Psoas muscle (tissue), 8 donors: Measurements from ENCODE around the gene FAM107B. TPM values are rescaled to one million over a fixed set of nuclear protein-coding genes. Genes with fewer than 3 reads are reported as not detected.

ENCODE experiments used
- ATAC-seq, 4 donors: fragments of 200-7000 bp; cut with Tn5 transposase; one replicate each; pipeline ENCODE4 v1.9.1; 2020; ENCODE audit warnings: moderate library complexity in 3 of 4, mild to moderate bottlenecking in 2 of 4
- DNase-seq, 2 donors: peaks; one replicate each; pipeline ENCODE4 v3.0.0-alpha.2; 2020
- H3K27ac ChIP-seq: fragments of 200-600 bp; one replicate; pipeline ENCODE4 v1.8.0; 2022
- H3K27me3 ChIP-seq, 3 donors: fragments of 200-600 bp in 1 of 3; one replicate each; pipeline versions ENCODE4 v1.6.1 to v1.8.0; 2013 to 2022; ENCODE audit warnings: low read length in 2 of 3, mild to moderate bottlenecking in 2 of 3, moderate library complexity in 1 of 3; ENCODE audit not compliant: insufficient read depth in 3 of 3
- H3K36me3 ChIP-seq, 2 donors: fragments of 200-600 bp in 1 of 2; one replicate each; pipeline versions ENCODE4 v1.6.1 to v1.8.0; 2013 to 2022; ENCODE audit warnings: low read depth in 1 of 2, mild to moderate bottlenecking in 1 of 2, moderate library complexity in 1 of 2; ENCODE audit not compliant: insufficient read depth in 1 of 2
- H3K4me1 ChIP-seq: fragments of 200-600 bp; one replicate; pipeline ENCODE4 v1.8.0; 2022
- H3K4me3 ChIP-seq: fragments of 200-600 bp; one replicate; pipeline ENCODE4 v1.8.0; 2022; ENCODE audit warnings: mild to moderate bottlenecking
- H3K9me3 ChIP-seq: fragments of 200-600 bp; one replicate; pipeline ENCODE4 v1.8.0; 2022
- CTCF ChIP-seq: fragments of 200-600 bp; IDR thresholded peaks from one replicate; pipeline ENCODE4 v1.8.0; 2022; ENCODE audit warnings: antibody characterized with exemption
- WGBS, 3 donors: extraction: QIAGEN DNeasy Blood & Tissue Kit; methylation state at CpG; one replicate each; pipeline versions ENCODE4 v1.1.6 to v1.1.7; 2013; 5-methylcytosine and 5-hydroxymethylcytosine counted together
- intact Hi-C, 2 donors: fragments of 100-400 bp; cut with DNase I; formaldehyde crosslinking; loops; one replicate each; pipeline versions ENCODE4 v1.11.0 to v1.14.2; 2022
- polyA plus RNA-seq, 3 donors: library from polyadenylated mRNA; stranded (reverse); fragments of 200-250 nt; gene quantifications; one replicate each; pipeline ENCODE4 v1.2.3, GENCODE V29; 2013
- total RNA-seq, 4 donors: library from RNA; stranded (reverse); fragmentation: NEBNext Ultra II Directional in 2 of 4; extraction: Animal tissue kit (Norgen Biotek cat#: 25700) in 2 of 4; gene quantifications; one replicate each; pipeline versions ENCODE4 v1.2.1 to v1.2.4, GENCODE V29; 2021 to 2023
- donor health status: healthy with polysubstance abuse.
- donor health status: DM: no; HTN: no; CAD: no; lungs with moderate emphysema.
- donor health status: Bipolar disorder and iron deficiency.
- donor health status: healthy.
- donor health status: DM: yes; HTN: yes; CAD: no.
- donor health status: DM: no; HTN: no; CAD: no.
- donor health status: DM: no; HTN: no; CAD: no.
- donor health status: DM: yes; HTN: yes; CAD: no.

FAM107B gene
- total and polyA plus RNA-seq, 7 donors, result 1.0 to 3.1 (median 1.8) TPM

- Histone ChIP-seq H3K27me3 (no peaks in the 10 kb centered on the region), H3K4me1 (no peaks in the 10 kb centered on the region), H3K9me3 (no peaks in the 10 kb centered on the region), H3K27ac (no peak overlapping the region), H3K4me3 (no peak overlapping the region), H3K36me3 (no peaks in the 10 kb centered on the region)
- intact Hi-C loops, result no loop called here
- no peak for TF ChIP-seq CTCF
- ATAC-seq (no peak), DNase-seq (no peak)
- 20 to 39% (median 37%) methylated on average over 4 to 7 of the region's 7 CpGs for WGBS, 3 donors
These were observed 149.5 kb downstream of the FAM107B start for GRCh38 chr10:14625192-14625631.

- Histone ChIP-seq H3K4me1 (no peaks in the 10 kb centered on the region), H3K27ac (no peak overlapping the region), H3K36me3 (no peaks in the 10 kb centered on the region), H3K4me3 (no peak overlapping the region), H3K27me3 (no peaks in the 10 kb centered on the region), H3K9me3 (no peaks in the 10 kb centered on the region)
- no peak for TF ChIP-seq CTCF
- intact Hi-C loops, result no loop called here
- 79 to 81% (median 81%) methylated on average over 8 of the region's 8 CpGs for WGBS, 3 donors
- ATAC-seq, result no peak
- DNase-seq, result no peak
These were observed 150.1 kb downstream of the FAM107B start for GRCh38 chr10:14624600-14624999.

GRCh38 chr10:14623931-14624330 is 150.8 kb downstream of the FAM107B start:
- intact Hi-C loops, result no loop called here
- Histone ChIP-seq H3K27me3 (no peaks in the 10 kb centered on the region), H3K27ac (no peak overlapping the region), H3K4me3 (no peak overlapping the region), H3K36me3 (no peaks in the 10 kb centered on the region), H3K9me3 (no peaks in the 10 kb centered on the region), H3K4me1 (no peaks in the 10 kb centered on the region)
- DNase-seq (no peak), ATAC-seq (no peak)
- WGBS, 3 donors, result 67 to 87% (median 84%) methylated on average over 3 of the region's 3 CpGs
- TF ChIP-seq CTCF, result no peak

GRCh38 chr10:14621037-14621436 is 153.7 kb downstream of the FAM107B start:
- Histone ChIP-seq H3K9me3 (no peaks in the 10 kb centered on the region), H3K27me3 (no peaks in the 10 kb centered on the region), H3K4me1 (no peaks in the 10 kb centered on the region), H3K36me3 (no peaks in the 10 kb centered on the region), H3K27ac (no peak overlapping the region), H3K4me3 (no peak overlapping the region)
- DNase-seq, result no peak
- intact Hi-C loops, result no loop called here
- no peak for ATAC-seq
- TF ChIP-seq CTCF, result no peak
- 55 to 60% (median 56%) methylated on average over 1 of the region's 1 CpG for WGBS, 3 donors

GRCh38 chr10:14618674-14619073 is 156.0 kb downstream of the FAM107B start:
- DNase-seq (no peak), ATAC-seq (no peak)
- Histone ChIP-seq H3K4me1 (no peaks in the 10 kb centered on the region), H3K4me3 (no peak overlapping the region), H3K27ac (no peak overlapping the region), H3K27me3 (no peaks in the 10 kb centered on the region), H3K36me3 (no peaks in the 10 kb centered on the region), H3K9me3 (no peaks in the 10 kb centered on the region)
- TF ChIP-seq CTCF, result no peak
- intact Hi-C loops, result no loop called here
- 76 to 85% (median 80%) methylated on average over 7 of the region's 7 CpGs for WGBS, 3 donors
